ENCODE results near the gene PARVG. TPM values are rescaled to one million over a fixed set of nuclear protein-coding genes. Genes with fewer than 3 reads are reported as not detected.

PARVG gene
- total RNA-seq, 2 donors from 2014 or later: 0.11 to 0.44 TPM

GRCh38 chr22:44210722-44211121, 30.0 kb downstream of the PARVG start:
- H3K27ac ChIP-seq (ENCODE audit: low read depth, low read length): no peak overlapping the region
- H3K36me3 ChIP-seq (ENCODE audit: control insufficient read depth, insufficient read depth, low read length): no peaks in the 10 kb centered on the region
- no peaks in the 10 kb centered on the region for H3K27me3 ChIP-seq (ENCODE audit: control insufficient read depth, insufficient read depth, low read length, poor library complexity, severe bottlenecking)
- Mint-ChIP-seq H3K27me3 (ENCODE audit: insufficient read depth) (peaks cover 4% of the 10 kb centered on the region), H3K4me3 (no peak overlapping the region), H3K36me3 (ENCODE audit: low read depth) (no peaks in the 10 kb centered on the region), H3K27ac (no peak overlapping the region), H3K4me1 (no peaks in the 10 kb centered on the region), H3K9me3 (peaks cover 8% of the 10 kb centered on the region)
- no peak overlapping the region for H3K9ac ChIP-seq (ENCODE audit: extremely low read depth, low read length, poor library complexity, severe bottlenecking)
- H3K9me3 ChIP-seq (ENCODE audit: control insufficient read depth, low read length): peaks cover 10% of the 10 kb centered on the region
- H3K4me3 ChIP-seq (ENCODE audit: low read length): no peak overlapping the region
- H3K4me1 ChIP-seq (ENCODE audit: control insufficient read depth, insufficient read depth, low read length): no peaks in the 10 kb centered on the region
- WGBS, 2 experiments (ENCODE audit: insufficient coverage in 1 of 2, insufficient read length in 1 of 2): 97% methylated on average over 2 of the region's 4 CpGs; no CpG with 5 or more reads in 1 of the 2 experiments
- peak; percentile 4 for DNase-seq
- TF ChIP-seq, protein P1, sequence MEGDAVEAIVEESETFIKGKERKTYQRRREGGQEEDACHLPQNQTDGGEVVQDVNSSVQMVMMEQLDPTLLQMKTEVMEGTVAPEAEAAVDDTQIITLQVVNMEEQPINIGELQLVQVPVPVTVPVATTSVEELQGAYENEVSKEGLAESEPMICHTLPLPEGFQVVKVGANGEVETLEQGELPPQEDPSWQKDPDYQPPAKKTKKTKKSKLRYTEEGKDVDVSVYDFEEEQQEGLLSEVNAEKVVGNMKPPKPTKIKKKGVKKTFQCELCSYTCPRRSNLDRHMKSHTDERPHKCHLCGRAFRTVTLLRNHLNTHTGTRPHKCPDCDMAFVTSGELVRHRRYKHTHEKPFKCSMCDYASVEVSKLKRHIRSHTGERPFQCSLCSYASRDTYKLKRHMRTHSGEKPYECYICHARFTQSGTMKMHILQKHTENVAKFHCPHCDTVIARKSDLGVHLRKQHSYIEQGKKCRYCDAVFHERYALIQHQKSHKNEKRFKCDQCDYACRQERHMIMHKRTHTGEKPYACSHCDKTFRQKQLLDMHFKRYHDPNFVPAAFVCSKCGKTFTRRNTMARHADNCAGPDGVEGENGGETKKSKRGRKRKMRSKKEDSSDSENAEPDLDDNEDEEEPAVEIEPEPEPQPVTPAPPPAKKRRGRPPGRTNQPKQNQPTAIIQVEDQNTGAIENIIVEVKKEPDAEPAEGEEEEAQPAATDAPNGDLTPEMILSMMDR (conservative IDR thresholded peaks at IDR 0.05): no peak

GRCh38 chr22:44211256-44211945, 30.7 kb downstream of the PARVG start:
- Mint-ChIP-seq H3K36me3 (ENCODE audit: low read depth) (no peaks in the 10 kb centered on the region), H3K27me3 (ENCODE audit: insufficient read depth) (peaks cover 4% of the 10 kb centered on the region), H3K4me1 (no peaks in the 10 kb centered on the region), H3K9me3 (peaks cover 8% of the 10 kb centered on the region), H3K27ac (no peak overlapping the region), H3K4me3 (no peak overlapping the region)
- Histone ChIP-seq H3K9me3 (ENCODE audit: control insufficient read depth, low read length) (peaks cover 10% of the 10 kb centered on the region), H3K4me1 (ENCODE audit: control insufficient read depth, insufficient read depth, low read length) (no peaks in the 10 kb centered on the region), H3K9ac (ENCODE audit: extremely low read depth, low read length, poor library complexity, severe bottlenecking) (no peak overlapping the region), H3K4me3 (ENCODE audit: low read length) (no peak overlapping the region), H3K27me3 (ENCODE audit: control insufficient read depth, insufficient read depth, low read length, poor library complexity, severe bottlenecking) (no peaks in the 10 kb centered on the region), H3K27ac (ENCODE audit: low read depth, low read length) (no peak overlapping the region), H3K36me3 (ENCODE audit: control insufficient read depth, insufficient read depth, low read length) (no peaks in the 10 kb centered on the region)
- 92 to 93% methylated on average over 5 to 6 of the region's 6 CpGs for WGBS, 2 experiments (ENCODE audit: insufficient coverage in 1 of 2, insufficient read length in 1 of 2)
- DNase-seq: peak; percentile 23
- TF ChIP-seq, protein P1 (conservative IDR thresholded peaks at IDR 0.05): no peak

GRCh38 chr22:44211946-44212930, 31.5 kb downstream of the PARVG start:
- H3K36me3 Mint-ChIP-seq (ENCODE audit: low read depth): no peaks in the 10 kb centered on the region
- TF ChIP-seq, protein P1 (conservative IDR thresholded peaks at IDR 0.05): no peak
- no peak overlapping the region for H3K27ac Mint-ChIP-seq
- peak; percentile 26 for DNase-seq
- H3K4me3 ChIP-seq (ENCODE audit: low read length): no peak overlapping the region
- H3K27me3 ChIP-seq (ENCODE audit: control insufficient read depth, insufficient read depth, low read length, poor library complexity, severe bottlenecking): no peaks in the 10 kb centered on the region
- no peak overlapping the region for H3K9ac ChIP-seq (ENCODE audit: extremely low read depth, low read length, poor library complexity, severe bottlenecking)
- no peaks in the 10 kb centered on the region for H3K4me1 ChIP-seq (ENCODE audit: control insufficient read depth, insufficient read depth, low read length)
- H3K27me3 Mint-ChIP-seq (ENCODE audit: insufficient read depth): peaks cover 4% of the 10 kb centered on the region
- WGBS, 2 experiments (ENCODE audit: insufficient coverage in 1 of 2, insufficient read length in 1 of 2): 89 to 95% methylated on average over 6 to 12 of the region's 12 CpGs
- H3K27ac ChIP-seq (ENCODE audit: low read depth, low read length): no peak overlapping the region
- peaks cover 10% of the 10 kb centered on the region for H3K9me3 ChIP-seq (ENCODE audit: control insufficient read depth, low read length)
- H3K36me3 ChIP-seq (ENCODE audit: control insufficient read depth, insufficient read depth, low read length): no peaks in the 10 kb centered on the region
- H3K4me1 Mint-ChIP-seq: no peaks in the 10 kb centered on the region
- no peak overlapping the region for H3K4me3 Mint-ChIP-seq
- peaks cover 8% of the 10 kb centered on the region for H3K9me3 Mint-ChIP-seq

All from endodermal cell (in vitro differentiated cells).